Testis (tissue), 2 donors: ENCODE data around the gene WDR45B.

Experiments used
- CTCF ChIP-seq, 3 experiments: fragments of 450-650 bp in 2 of 3; fragments of 200-600 bp in 1 of 3; sonication (generic) in 1 of 3; IDR thresholded peaks; one replicate each; pipeline ENCODE4 v1.5.1; 2016 to 2019; ENCODE audit warnings: antibody characterized with exemption in 3 of 3, mild to moderate bottlenecking in 2 of 3, moderate library complexity in 1 of 3
- POLR2A ChIP-seq: fragments of 450-650 bp; IDR thresholded peaks from one replicate; pipeline ENCODE4 v1.6.1; 2017; ENCODE audit warnings: antibody characterized with exemption, mild to moderate bottlenecking, moderate library complexity

- TF ChIP-seq POLR2A (no peak), CTCF (IDR thresholded peaks at IDR 0.05) (no peak)
These were observed 26.6 kb upstream of the WDR45B start for GRCh38 chr17:82674656-82675475.
